Activated CD4-positive, alpha-beta T cell treated with anti-CD3 and anti-CD28 coated beads, Interleukin-2, amount 50 U/mL, for 16 hours (primary cell): Measurements from ENCODE around the gene GFPT2.

Experiments
- DNase-seq: peaks from one replicate; pipeline ENCODE4 v3.0.0-alpha.2; 2020

The GFPT2 gene

DNA sequence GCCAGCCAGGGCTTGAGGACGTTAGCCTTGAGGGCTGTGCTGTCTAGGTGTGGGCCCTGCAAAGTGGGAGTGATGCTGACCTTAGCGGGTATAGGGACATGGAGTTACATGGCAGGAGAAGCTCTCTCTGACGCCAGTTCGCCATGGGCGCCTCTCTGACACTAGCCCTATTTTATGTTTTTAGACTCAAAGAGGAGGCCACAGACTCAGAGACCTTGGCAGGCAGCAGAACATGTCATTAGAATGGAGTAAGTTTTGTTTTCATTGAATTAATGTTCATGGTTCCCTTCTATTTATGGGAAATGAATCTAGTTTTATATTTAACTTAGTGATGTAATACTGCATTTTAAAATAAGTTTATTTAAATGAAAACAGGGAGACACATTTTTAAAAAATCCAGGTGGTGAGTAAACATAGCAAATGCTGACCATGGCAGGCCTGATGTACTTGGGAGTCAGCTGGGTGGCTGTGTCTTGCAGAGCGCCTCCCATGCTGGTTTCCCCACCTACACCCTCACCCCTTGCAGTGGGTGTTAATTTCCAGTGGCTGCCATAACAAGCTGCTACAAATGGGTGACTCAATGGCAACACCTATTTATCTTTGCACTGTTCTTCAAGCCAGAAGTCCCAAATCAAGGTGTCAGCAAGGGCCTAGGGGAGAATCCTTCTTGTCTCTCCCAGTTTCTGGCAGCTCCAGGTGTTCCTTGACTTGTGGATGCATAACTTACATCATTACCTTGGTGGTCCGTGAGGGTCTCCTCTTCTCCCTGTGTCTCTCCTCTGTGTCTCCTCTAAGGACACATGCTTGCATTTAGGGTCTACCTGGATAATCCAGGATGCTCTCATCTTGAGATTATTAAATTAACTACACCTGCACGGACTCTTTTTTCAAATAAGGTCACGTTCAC, 25.6 kb upstream of the GFPT2 start:
- no peak for DNase-seq

DNA sequence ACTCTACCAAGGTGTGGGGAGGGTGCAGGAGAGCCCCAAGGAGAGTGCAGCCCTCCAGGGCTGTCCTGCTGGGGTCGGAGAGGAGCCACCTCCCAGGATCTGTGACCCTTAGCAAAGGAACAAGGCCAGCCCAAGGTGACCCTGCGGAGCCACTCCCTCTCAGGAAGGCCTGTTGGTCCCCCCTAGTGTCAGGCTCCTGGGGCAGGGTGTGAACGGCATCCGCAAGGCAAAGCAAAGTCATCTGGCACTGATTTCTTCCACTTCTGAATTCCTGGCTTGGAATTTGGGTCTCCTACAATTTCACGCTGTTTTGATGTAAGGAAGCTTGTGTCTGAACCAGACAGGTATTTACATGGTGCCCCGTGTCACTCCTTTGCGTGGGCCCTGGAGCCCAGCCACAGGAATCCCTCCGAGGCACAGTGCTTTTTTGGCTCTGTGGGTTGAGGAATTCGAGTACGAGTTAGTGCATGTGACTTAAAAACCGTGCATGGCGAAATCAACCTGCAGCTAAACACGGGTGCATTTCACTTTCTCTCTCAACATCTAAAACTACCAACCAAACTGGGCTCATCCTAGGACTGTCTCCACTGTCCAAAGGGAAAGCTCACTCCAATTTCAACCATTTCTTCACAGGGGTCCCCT, 24.5 kb upstream of the GFPT2 start:
- DNase-seq, result no peak

- DNase-seq, result no peak
Measured at GRCh38 chr5:180376511-180376910, 23.4 kb upstream of the GFPT2 start.

DNA sequence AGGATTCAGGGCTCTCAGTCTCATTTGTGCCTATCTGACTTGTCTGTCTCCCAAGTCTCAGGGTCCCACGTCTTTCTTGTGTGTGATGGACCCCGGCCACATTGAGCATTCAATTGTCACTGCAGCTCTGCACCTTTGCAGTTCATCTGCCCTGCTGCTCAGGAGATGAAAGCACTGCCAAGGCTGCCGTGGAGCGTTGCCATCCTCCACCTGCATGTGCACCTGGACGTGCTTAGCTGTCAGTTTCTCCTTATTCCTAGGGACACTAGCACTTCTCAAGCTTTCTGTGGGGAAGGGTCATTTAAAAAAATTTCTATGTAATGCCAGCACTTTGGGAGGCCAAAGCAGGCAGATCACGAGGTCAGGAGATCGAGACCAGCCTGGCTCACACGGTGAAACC, 22.8 kb upstream of the GFPT2 start:
- no peak for DNase-seq

DNA sequence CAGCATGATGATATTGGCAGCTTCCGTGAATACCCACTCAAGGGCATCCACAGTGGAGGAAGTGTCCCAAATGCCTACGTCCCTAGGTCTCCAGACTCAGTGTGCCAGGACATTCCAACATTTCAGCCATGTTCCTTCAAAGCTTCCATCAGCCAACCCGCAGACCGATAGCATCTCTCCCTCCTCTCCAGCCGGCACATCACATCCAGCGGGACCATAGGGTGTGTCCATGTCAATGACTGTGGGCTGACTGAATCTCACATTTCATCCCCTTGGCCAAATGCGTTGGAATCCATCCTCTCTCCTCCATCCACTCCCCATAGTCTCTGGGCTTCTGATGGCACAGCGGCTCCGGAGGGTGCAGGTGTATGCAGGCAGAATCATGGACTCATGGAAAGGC, 22.2 kb upstream of the GFPT2 start:
- no peak for DNase-seq

DNA sequence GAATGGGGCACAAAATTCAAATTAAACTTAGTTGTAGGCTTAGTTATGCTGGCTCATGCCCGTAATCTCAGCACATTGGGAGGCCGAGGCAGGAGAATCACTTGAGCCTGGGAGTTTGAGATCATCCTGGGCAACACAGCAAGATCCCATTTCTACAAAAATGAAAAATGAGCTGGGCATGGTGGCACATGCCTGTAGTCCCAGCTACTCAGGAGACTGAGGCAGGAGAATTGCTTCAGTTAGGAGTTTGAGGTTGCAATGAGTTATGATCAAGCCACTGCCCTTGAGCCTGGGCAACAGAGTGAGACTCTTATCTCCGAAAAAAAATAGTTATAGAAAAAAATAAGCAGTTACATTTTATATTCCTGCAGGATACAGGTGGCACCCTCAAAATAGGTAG, 20.7 kb upstream of the GFPT2 start:
- no peak for DNase-seq

- no peak for DNase-seq
Measured at GRCh38 chr5:180373454-180373853, 20.3 kb upstream of the GFPT2 start.

GRCh38 chr5:180371949-180372348, 18.8 kb upstream of the GFPT2 start:
- DNase-seq, result no peak

GRCh38 chr5:180370861-180371641, 17.9 kb upstream of the GFPT2 start:
- no peak for DNase-seq

DNA sequence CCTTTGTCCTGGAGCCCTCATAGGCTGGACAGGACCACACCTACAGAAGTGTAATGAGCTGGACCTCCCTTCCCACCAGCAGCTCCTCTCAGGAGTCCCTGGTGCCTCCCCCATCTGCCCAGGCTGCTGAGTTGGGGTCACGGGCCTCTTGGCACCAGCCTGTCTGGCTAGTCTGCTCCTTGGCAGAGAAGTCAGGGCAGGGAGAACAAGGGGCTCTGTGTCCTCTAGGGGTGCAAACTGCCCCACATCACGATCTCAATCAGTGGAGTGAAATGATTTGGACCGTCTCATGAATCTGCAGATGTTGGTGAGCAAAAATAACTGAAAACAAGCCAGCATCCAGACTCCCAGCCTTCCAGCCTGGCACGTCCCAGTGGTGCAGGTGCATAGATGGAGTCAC, 14.9 kb upstream of the GFPT2 start:
- DNase-seq, result no peak

DNA sequence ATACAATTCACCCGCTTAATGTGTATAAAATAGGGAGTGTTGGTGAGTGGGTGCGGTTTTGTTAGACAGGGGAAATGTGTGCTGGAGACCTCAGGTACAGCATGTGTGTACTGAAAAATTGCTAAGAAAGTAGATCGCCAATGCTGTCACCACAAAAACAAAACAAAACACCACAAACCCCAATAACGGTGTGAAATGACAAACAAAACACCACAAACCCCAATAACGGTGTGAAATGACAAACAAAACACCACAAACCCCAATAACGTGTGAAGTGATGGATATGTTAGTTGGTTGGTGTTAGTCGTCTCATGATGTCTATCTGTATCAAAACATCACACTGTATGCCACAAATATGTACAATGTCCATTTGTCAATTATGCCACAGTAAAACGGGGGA, 14.2 kb upstream of the GFPT2 start:
- peak; percentile 49 for DNase-seq

GRCh38 chr5:180366326-180366725, 13.2 kb upstream of the GFPT2 start:
- DNase-seq, result no peak

GRCh38 chr5:180365829-180366228, 12.7 kb upstream of the GFPT2 start:
- no peak for DNase-seq

DNA sequence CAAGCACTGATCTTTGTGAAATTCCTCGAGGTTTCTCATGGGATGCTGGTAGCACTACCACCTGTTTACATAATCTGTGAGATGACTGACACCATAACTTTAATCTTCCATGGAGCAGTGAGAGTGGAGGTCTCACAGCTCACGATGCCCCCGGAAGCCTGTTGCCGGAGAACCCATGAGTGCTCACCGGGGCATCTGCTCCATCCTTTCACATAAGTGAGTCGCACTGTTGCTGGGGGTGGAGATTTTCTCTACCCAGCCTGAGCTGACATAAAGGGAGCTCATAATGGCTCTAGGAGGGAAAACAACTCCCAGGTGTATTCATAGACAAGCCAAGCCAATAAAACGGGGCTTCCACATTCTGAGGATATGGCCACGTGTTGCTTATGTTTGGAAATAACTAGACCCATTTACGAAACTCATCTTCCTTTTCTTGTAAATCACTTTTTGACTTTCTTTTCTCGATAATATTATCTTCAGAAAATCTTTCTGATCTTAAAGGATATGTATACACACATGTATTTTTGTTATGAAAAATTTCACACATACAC, 11.2 kb upstream of the GFPT2 start:
- DNase-seq, result no peak

GRCh38 chr5:180360078-180360957, 7.2 kb upstream of the GFPT2 start:
- no peak for DNase-seq

GRCh38 chr5:180358694-180359093, 5.6 kb upstream of the GFPT2 start:
- no peak for DNase-seq

GRCh38 chr5:180358179-180358578, 5.0 kb upstream of the GFPT2 start:
- no peak for DNase-seq

GRCh38 chr5:180354966-180355365, 1.8 kb upstream of the GFPT2 start:
- no peak for DNase-seq

DNA sequence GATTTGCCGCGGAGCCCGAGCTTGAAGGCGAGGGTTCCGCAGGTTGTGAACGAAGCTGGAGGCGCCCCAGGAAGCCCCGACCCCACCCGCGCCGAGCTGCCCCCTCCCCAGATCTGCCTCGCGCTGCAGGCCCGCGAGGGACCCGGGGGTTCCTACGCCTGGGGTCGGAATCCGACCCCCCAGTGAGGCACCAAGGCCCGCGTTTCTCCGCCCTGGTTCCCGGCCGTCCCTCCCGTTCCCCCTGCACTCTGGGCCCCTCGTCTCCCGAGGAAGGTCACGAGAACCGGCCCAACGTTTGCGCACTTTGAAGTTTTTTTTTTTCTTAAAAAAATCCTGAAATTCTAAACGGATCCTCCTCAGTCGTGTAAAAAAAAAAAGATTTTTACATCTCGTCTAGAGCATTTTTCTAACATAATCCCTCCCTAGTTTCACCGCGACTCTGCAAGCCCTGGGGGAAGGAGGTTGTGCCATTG, 880 bp upstream of the GFPT2 start:
- DNase-seq, result no peak

DNA sequence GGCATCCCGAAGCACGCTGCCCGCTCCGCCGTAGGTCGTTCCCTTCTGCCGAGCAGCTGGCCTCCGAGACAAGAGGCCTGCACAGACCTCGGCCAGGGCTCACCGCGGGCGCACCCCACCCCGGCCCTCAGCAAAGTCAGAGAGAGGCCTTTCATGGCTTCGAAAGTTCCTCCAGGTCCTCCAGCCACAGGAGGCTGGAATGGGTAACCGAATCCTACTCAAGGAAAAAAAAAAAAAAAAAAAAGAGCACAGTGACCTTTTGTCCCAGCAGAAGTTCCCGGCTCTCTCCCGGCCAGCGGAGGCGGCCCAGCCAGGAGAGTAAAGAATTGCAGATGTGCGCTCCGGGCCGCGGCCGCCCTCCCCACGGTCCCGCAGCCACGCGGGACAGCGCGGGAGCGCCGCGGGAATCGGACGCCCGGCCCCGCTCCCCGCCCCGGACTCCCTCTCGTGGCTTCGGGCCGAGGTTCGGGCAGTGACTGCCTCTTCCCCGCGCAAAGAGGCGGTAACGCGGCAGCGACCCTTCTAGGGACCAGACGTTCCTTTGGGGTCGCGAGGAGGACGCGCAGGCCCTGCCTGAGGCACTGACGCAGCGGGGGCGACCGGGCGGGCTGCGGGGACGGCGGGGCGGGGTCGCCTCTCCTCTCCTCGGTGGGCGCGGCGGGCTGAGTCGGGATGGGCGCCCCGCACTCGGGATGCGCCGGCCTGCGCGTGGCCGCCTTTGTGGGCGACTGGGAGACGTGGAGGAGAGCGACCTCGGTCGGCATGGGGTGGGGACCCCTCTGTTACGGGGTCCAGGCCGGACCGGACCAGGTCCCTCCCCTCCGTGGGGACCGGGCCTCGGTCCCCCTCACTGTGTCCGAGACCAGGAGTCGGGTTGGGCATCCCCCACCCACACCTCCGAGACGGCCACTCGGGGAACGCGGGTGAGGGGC, 754 bp downstream of the GFPT2 start:
- DNase-seq, result no peak
